T-helper 17 cell (primary cell): ENCODE data around the gene PRPF38A. TPM values are rescaled to one million over a fixed set of nuclear protein-coding genes. Genes with fewer than 3 reads are reported as not detected.
A peak's percentile ranks its signal among the peaks of the same experiment; 100 is the strongest.

ENCODE experiments used
- ATAC-seq: fragments of 150-1000 bp; cut with Tn5 transposase; 2 replicates; pipeline ENCODE4 v1.10.0; 2021; ENCODE audit warnings: mild to moderate bottlenecking, moderate library complexity
- DNase-seq, 3 donors: peaks; one replicate each; pipeline versions ENCODE4 v3.0.0 to v3.0.0-alpha.2; 2020 to 2021
- H3K9me3 ChIP-seq: one replicate; pipeline ENCODE4 v1.7.0; 2013; ENCODE audit warnings: low read length, mild to moderate bottlenecking; ENCODE audit not compliant: control insufficient read depth, poor library complexity, severe bottlenecking
- H3K27ac Mint-ChIP-seq: one replicate; pipeline ENCODE4 v1.8.0; 2022; ENCODE audit warnings: mild to moderate bottlenecking, moderate library complexity, mixed read lengths
- H3K27me3 Mint-ChIP-seq: one replicate; pipeline ENCODE4 v1.8.0; 2022; ENCODE audit warnings: mixed read lengths
- H3K36me3 Mint-ChIP-seq: one replicate; pipeline ENCODE4 v1.8.0; 2022; ENCODE audit warnings: low read depth, mixed read lengths
- H3K4me1 Mint-ChIP-seq: one replicate; pipeline ENCODE4 v1.8.0; 2022; ENCODE audit warnings: mild to moderate bottlenecking, mixed read lengths
- H3K4me3 Mint-ChIP-seq: one replicate; pipeline ENCODE4 v1.8.0; 2022; ENCODE audit warnings: mild to moderate bottlenecking, moderate library complexity, mixed read lengths
- total RNA-seq, 4 donors: library from RNA in 2 of 4; stranded (reverse) in 2 of 4; gene quantifications; one replicate each; pipeline ENCODE4 v1.2.3 and lab custom pipeline; 2022 to 2026

Gene PRPF38A, protein sequence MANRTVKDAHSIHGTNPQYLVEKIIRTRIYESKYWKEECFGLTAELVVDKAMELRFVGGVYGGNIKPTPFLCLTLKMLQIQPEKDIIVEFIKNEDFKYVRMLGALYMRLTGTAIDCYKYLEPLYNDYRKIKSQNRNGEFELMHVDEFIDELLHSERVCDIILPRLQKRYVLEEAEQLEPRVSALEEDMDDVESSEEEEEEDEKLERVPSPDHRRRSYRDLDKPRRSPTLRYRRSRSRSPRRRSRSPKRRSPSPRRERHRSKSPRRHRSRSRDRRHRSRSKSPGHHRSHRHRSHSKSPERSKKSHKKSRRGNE
- total RNA-seq (10 to 100 TPM; 62.1 to 64.6 TPM), total RNA-seq (lab: John Stamatoyannopoulos, UW) (71.6 to 77.1 reads per million in 2 donors)

DNA sequence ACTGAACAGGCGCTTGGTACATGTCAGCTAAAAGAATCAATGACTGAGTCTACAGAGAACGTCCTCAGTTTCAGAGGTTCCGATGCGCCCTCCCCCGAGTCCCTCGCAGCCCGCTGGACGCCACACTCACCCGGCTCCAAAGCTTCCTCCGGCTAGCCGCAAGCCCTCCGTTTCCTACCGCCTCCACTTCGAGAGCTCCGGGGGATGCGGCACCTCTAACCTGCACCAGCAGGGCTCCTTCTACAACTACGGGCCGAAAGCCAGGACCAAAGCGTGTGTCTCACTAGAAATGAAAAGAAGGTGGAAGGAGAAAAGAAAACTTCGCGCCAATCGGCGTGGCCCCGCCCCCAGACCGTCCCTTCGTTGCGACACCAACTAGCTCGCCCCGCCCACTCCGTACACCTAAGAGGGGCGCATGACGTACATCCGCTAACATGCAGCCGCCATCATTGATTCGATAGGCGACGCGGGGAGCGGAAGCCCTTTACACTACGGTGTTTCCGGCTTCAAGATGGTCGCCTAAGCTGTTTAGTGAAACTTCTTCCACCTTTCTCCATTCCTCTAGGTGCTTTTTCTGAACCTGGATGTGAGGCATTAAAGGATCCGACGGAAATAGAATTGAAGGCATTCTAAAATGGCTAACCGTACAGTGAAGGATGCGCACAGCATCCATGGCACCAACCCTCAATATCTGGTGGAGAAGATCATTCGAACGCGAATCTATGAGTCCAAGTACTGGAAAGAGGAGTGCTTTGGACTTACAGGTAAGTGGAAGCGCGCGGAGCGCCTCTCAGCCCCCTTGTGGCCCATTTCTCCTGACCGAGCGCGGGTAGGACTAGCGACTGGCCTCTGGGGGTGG is at the start of gene PRPF38A, which contains the start of gene ORC1:
PRPF38A (plus strand) TSS at position 487 of the 859 bp plus-strand sequence; CDS start at position 635, 148 bp downstream.
ORC1 (minus strand) TSS at position 308 of the 859 bp plus-strand sequence. CDS start 2,200 bp downstream, outside the sequence.
- H3K9me3 ChIP-seq, result no peaks in the 10 kb centered on the region
- H3K36me3 Mint-ChIP-seq, result peaks cover 15% of the 10 kb centered on the region
- H3K27me3 Mint-ChIP-seq, result no peaks in the 10 kb centered on the region
- H3K27ac Mint-ChIP-seq, result peak within 1 kb of the TSS; percentile 97
- H3K4me3 Mint-ChIP-seq, result peak within 1 kb of the TSS; percentile 100
- peaks cover 18% of the 10 kb centered on the region for H3K4me1 Mint-ChIP-seq
- ATAC-seq (peak; percentile 91), DNase-seq (peak; percentile 92 to 95 (median 95))

DNA sequence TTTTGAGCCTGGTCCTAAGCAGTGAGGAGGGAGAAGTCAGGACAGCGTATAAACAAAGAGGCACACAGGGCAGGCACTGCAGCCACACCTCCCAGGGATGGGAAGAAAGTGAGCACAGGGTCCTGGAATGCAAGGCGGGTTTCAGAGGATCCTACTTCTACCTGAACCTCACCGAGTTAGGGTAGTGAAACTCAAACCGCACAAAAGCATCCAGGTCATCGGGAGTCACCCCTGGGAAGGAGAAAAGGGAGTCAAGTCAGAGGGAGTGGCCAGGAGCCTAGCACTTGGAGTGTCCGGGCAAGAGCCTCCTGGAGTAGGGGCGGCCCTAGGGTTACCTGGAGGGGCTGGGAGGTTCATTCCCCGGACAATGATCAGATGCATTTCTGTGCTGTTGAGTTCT is 49.0 kb upstream of the PRPF38A start:
- no peak overlapping the region for H3K27ac Mint-ChIP-seq
- ATAC-seq, result no peak
- DNase-seq, result no peak
- H3K9me3 ChIP-seq, result no peaks in the 10 kb centered on the region
- H3K27me3 Mint-ChIP-seq, result no peaks in the 10 kb centered on the region
- H3K4me3 Mint-ChIP-seq, result no peak overlapping the region
- H3K36me3 Mint-ChIP-seq, result peaks cover 15% of the 10 kb centered on the region
- H3K4me1 Mint-ChIP-seq, result peaks cover 2% of the 10 kb centered on the region

DNA sequence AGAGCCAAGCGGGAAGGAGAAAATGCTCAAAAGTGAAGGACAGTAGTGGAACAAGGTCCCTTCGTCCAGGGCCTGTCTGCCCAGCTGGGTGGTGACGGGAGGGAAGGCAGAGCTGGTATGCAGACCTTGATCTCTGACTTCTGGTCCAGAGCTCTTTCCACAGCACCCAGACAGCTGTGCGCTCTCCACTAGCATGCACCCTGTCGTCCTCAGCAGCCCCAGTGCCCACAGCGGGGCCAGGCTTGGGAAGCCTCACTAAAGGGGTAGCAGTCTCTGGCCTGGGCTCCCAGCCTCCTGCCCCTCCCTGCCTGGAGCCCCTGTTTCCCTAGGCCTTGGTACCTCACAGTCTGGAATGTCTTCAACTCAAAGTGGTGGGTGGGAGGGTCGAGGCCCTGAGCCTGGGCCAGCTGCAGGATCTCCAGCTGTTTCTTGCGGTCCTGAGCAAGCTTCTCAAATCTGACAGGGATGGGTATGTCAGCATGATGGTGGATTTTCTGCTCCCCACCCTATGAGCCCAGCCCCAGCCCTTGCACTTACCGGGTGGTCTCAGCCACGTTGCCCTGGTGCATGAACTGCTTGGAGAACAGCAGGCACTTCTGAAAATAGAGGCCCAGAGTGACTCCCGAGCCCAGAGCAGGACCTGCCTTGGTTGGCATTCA is 48.4 kb upstream of the PRPF38A start:
- DNase-seq, result no peak
- Mint-ChIP-seq H3K27ac (peak overlapping the region; percentile 24), H3K4me3 (no peak overlapping the region), H3K4me1 (peaks cover 2% of the 10 kb centered on the region), H3K36me3 (peaks cover 15% of the 10 kb centered on the region), H3K27me3 (no peaks in the 10 kb centered on the region)
- H3K9me3 ChIP-seq, result no peaks in the 10 kb centered on the region
- no peak for ATAC-seq

DNA sequence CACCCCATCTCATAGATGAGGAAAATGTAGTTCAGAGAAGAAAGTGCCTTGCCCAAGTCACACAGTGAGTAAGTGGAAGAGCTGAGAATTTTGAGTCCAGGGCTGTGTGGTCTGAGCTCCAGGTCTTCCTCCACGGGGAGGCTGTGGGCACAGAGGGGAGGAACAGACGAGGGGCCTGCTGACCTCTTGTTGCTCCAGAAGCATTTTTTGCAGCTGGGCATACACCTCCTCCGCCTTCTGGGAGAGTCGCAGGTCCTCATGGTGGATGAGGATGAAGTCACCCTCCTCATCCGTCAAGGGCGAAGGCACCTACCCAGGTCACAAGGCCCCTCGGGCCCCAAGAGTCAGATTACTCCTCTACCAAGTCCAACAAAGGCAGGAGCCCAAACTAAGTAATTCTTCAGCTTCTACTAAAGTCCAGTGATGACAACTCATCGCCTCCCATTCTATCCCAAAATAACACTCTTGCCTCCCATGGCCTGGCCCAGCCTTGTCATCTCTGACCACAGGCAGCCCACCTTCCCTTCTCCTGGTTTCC is 47.5 kb upstream of the PRPF38A start:
- Mint-ChIP-seq H3K4me1 (peaks cover 2% of the 10 kb centered on the region), H3K4me3 (no peak overlapping the region), H3K36me3 (peaks cover 18% of the 10 kb centered on the region), H3K27me3 (no peaks in the 10 kb centered on the region), H3K27ac (peak overlapping the region; percentile 24)
- no peaks in the 10 kb centered on the region for H3K9me3 ChIP-seq
- ATAC-seq, result no peak
- no peak for DNase-seq

DNA sequence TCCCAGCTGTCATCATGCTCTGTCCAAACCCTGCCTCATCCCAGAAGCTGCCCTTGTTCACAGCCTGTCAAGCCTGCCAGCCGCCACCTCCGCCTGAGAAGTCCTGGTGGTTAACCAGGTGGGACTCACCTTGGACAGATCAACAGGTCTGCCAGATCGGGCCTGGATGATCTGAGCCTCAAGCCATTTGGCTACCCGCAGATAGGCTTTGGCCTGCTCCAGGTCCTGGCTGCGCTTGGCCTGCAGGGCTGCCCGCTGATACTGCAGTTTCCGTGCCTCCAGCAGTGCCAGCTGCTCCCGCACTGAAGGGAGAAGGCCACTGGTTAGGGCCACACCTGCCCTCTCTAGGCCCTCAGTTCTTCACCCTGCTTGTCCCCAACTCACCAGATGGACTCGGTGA is 47.0 kb upstream of the PRPF38A start:
- DNase-seq (no peak), ATAC-seq (no peak)
- Mint-ChIP-seq H3K27ac (no peak overlapping the region), H3K27me3 (no peaks in the 10 kb centered on the region), H3K4me3 (no peak overlapping the region), H3K36me3 (peaks cover 18% of the 10 kb centered on the region), H3K4me1 (peaks cover 2% of the 10 kb centered on the region)
- H3K9me3 ChIP-seq, result no peaks in the 10 kb centered on the region

DNA sequence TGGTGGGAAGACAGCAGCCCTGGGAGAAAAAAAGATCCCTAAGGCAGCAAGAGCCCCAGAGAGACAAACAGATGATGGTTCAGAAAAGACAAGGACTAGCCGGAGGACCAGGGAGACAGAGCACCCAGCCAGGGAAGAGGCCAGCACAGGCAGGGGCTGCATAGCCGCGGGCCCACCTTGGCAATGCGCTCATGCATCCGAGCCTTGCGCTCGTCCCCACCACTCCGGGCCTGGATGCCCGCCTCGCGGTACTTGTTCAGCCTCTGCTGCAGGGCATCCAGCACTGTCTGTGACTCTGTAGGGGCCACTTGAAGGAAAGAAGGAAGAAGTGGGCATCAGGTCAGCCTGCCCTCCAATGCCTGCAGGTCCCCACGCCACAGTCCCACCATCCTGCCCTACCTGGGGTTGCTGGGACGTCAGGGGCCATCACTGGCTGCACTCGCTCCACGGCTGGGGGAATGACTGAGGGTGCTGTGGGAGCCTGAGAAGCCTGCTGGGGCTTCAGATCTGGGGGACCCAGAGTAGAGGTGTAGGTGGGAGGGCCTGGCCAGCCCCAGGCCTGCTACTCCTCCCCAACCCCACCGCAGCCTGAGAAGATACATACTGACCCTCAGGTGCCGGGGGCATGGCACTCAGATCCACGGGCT is 45.4 kb upstream of the PRPF38A start:
- H3K9me3 ChIP-seq, result no peaks in the 10 kb centered on the region

DNA sequence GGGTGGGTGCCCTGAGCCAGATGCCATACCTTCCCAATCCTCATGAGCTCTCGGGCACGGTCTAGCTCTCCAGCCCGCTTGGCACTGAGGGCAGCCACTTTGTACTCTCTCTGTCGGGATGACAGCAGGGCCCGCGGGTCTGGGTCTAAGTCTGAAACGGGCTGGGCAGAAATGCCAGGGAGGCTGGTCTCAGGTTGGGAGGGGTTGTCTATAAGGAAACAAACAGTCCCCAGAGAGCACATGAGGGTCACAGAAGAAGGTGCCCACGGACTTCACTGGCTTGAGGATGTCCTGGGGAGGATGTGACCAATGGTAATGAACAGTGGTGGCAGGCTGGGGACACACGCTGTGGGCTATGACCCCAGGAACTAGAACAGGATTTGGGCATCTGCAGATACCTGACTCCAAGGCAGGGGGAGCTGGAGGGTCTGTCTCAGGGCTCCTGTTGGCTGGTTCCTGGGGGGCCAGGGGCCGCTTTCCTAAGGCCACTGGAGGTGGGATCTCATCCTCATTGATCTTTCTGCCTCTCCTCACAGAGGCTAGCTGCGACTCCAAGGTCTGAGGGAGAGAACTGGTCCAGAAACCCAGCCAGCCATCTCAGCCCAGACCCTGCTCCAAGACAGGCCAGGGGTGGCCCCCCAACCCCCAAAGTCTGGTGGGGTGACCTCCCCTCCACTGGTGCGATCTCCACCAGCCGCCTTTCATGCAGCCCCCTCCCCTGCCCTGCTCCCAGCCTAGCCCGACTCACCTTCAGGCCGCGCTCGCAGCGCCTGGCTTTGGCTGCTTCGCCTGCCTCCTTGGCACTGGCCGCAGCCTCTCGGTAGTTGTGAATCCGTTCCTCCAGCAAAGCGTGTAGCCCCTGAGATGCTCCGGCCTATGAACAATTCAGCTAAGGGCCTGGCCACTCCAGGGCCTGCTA is 44.5 kb upstream of the PRPF38A start:
- Mint-ChIP-seq H3K36me3 (peaks cover 18% of the 10 kb centered on the region), H3K27ac (peak overlapping the region; percentile 61), H3K4me3 (no peak overlapping the region), H3K27me3 (no peaks in the 10 kb centered on the region), H3K4me1 (peaks cover 9% of the 10 kb centered on the region)
- ATAC-seq (no peak), DNase-seq (no peak)
- H3K9me3 ChIP-seq, result no peaks in the 10 kb centered on the region

More for the DNA sequence above, 45.4 kb upstream of the PRPF38A start:
- Mint-ChIP-seq H3K36me3 (peaks cover 18% of the 10 kb centered on the region), H3K27ac (peak overlapping the region; percentile 61), H3K27me3 (no peaks in the 10 kb centered on the region), H3K4me3 (no peak overlapping the region), H3K4me1 (peaks cover 4% of the 10 kb centered on the region)
- ATAC-seq (no peak), DNase-seq (no peak)

DNA sequence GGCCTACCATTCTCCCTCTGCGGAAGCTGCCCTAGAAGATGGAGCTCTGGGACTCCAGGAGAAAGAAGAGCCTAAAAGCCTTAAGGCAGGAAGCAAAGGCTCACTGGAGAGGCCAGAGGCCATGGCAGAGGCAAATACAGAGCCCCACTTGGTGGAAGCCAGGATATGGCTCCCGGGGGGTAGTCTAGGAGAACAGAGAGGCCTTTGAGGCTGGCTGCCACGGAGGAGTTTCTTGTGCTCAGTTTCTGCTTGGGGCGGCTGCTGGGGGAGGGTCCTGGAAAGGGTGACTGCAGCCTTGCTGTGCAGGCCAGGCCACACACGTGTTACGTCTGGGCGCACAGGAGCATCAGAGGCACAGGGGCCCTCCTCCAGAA is 43.8 kb upstream of the PRPF38A start:
- no peaks in the 10 kb centered on the region for H3K27me3 Mint-ChIP-seq
- H3K27ac Mint-ChIP-seq, result no peak overlapping the region
- ATAC-seq (no peak), DNase-seq (no peak)
- peaks cover 15% of the 10 kb centered on the region for H3K4me1 Mint-ChIP-seq
- no peaks in the 10 kb centered on the region for H3K9me3 ChIP-seq
- peaks cover 14% of the 10 kb centered on the region for H3K36me3 Mint-ChIP-seq
- H3K4me3 Mint-ChIP-seq, result no peak overlapping the region

DNA sequence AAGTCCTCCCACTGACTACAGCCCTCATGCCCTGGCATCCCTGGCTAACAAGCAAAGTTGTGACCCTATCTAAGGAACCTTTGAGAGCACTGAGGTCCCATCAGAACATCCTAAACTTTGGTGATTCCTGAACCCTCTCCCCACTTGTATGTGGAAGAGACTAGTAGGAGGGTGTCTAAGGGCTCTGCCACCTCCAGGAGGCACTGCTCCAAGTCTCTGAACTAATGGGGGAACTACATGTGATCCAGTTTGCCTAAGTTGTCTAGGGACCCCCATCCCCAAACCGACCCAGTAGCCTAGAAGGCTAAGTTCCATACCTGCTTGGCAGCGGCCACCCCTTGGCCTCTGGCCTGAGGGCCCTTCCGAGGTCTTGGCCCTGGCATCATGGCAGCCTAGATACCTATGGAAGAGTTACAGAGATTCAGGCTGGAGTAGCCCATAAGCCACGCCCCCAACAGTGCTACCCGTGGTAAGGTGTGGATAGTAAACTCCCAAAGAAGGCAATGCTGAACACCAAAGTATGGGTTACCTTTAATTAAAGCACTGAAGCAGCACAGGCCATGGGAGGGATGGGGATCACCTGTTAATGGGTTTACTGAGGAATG is 40.1 kb upstream of the PRPF38A start:
- no peaks in the 10 kb centered on the region for H3K9me3 ChIP-seq
- no peak for ATAC-seq
- Mint-ChIP-seq H3K27me3 (no peaks in the 10 kb centered on the region), H3K27ac (peak overlapping the region; percentile 94), H3K4me3 (peak overlapping the region; percentile 95), H3K4me1 (peaks cover 24% of the 10 kb centered on the region), H3K36me3 (peaks cover 5% of the 10 kb centered on the region)
- DNase-seq, result no peak

DNA sequence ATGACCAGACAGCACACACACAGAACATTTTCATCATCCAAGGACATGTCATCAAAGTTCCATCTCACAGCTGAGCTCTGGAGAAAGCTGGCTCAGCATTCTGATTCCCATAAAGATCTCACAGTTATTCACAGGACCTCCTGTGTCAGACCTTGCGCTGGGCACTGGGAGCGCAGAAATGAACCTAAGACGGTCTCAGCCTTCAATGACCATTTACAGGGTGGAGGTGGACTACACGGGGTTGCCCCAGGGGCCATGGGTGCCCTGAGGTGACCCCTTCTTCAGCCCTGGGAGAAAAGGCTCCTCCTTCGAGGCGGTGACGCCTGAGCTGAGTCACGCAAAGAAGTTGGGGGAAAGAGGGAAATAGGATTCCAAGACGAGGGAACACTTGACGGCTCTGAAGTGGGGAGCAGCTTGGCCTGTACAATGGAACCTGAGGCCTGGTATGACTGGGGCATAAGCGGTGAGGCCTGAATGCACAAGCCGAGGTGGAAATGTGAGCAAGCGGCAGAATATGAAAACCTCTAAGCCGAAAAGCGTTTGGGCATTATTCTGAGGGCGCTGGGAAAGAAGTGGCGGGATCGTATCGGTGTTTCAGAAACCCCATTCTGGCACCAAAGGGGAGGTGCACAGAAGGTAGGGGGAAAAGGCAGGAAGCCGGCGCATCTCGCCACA is 39.2 kb upstream of the PRPF38A start:
- DNase-seq, result no peak

More for the DNA sequence above, 39.2 kb upstream of the PRPF38A start:
- H3K4me3 Mint-ChIP-seq, result peak overlapping the region; percentile 95
- no peaks in the 10 kb centered on the region for H3K27me3 Mint-ChIP-seq
- H3K9me3 ChIP-seq, result no peaks in the 10 kb centered on the region
- peak overlapping the region; percentile 94 for H3K27ac Mint-ChIP-seq
- peaks cover 24% of the 10 kb centered on the region for H3K4me1 Mint-ChIP-seq
- no peak for ATAC-seq
- H3K36me3 Mint-ChIP-seq, result peaks cover 2% of the 10 kb centered on the region
